GM20431 (cell line): Measurements from ENCODE around the gene GRB10.

Experiments
- in situ Hi-C: fragments of 300-500 bp; cut with MseI, MboI; formaldehyde crosslinking; loops from one replicate; pipeline ENCODE4 v1.15.0; 2020; ENCODE audit warnings: low sequenced_read_pairs; ENCODE audit not compliant: unreplicated experiment

The GRB10 gene

DNA sequence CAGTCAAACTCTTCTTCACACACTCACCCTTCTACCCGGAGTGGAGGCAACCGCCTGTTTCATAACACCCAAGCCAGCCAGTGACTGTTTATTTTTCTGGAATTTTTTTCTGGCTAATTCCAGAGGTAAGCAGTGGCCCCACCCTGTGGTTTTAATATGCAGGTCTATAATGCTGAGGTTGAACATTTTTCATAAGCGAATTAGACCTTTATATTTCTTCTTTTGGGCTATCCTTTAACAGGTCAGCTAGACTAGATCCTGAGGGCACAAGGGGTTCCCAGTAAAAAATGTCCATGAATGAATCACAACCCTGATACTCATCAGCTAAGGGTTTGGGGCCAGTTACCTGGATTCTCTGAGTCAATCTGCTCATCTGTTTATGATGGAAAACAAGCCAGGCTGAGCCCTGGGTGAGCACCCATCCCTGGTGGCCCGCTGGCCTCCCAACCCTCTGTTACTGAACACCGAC lies 76.2 kb downstream of the GRB10 start:
- in situ Hi-C loops, result no loop called here

DNA sequence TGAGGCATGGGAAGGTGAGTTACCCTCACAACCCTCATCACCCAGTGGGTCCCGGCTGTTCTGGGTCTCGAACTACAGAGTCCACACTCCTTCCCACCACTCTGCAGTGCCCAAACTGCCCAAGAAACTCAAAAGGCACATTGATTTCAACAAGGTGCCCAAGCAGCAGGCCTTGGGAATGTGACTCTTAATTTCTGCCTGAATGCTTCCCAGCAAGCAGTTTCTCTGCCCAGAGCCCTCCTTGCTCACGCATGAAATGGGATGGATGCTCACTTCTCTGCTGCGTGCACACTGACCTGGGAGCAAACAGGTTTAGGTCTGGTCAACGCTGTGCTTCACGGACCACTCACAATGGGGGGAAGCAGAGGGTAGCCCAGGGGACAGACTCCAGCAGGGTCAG lies 77.9 kb downstream of the GRB10 start:
- in situ Hi-C loops, result no loop called here

DNA sequence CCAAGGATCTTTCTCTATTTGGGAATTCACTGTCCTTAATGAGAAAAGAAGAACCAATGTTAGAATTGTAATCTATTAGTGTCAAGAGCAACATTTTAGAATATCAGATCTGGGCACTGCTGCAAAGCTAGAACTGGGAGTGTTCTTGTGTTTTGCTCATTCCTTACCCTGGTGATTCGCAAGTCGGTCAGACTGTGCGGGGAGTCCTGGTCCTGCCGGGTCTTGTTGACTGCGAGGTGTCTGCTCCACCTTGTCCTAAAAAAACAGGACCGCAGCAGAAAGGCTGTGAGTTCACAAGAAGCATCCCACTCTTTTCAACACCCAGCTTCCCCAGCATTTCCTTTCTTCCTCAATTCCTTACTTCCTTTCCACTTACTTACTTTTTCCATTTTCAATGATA lies 79.0 kb downstream of the GRB10 start:
- in situ Hi-C loops, result no loop called here

DNA sequence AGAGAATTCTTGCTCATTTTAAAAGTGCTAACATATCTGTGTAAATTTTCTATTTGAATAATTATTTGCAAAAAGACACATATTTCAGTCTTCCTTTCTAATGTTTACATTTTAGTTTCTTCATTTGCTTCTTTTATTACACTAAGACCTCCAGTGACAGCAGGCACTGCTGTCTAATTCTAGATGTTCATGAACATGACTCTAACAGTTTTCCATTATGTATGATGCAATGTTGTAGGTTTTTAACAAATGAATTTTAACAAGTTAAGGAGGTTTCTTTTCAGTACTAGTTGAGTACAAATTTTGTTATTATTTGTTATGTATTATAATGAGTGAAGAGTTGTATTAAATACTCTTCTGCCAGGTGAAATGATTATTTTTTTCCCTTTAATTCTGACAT lies 83.6 kb downstream of the GRB10 start:
- in situ Hi-C loops, result no loop called here

DNA sequence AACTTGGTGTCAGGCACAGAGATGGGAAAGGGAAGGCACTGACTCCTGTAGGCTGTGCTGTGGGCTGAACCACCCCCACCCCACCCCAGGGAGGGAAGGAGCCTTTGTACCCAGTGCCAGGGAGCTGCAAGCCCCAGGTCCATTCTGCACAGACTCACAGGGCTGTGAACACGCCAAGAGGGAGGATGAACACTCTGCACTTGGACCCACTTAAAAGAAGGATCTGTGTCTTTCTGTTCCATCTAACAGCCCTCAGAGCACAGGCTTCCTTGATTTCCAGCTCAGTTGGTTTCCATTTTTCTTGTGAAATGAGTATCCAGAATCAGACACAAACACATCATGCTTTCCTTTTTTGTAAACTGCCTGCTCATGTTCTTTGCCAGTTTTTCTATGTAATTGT lies 84.9 kb downstream of the GRB10 start:
- in situ Hi-C loops, result no loop called here

DNA sequence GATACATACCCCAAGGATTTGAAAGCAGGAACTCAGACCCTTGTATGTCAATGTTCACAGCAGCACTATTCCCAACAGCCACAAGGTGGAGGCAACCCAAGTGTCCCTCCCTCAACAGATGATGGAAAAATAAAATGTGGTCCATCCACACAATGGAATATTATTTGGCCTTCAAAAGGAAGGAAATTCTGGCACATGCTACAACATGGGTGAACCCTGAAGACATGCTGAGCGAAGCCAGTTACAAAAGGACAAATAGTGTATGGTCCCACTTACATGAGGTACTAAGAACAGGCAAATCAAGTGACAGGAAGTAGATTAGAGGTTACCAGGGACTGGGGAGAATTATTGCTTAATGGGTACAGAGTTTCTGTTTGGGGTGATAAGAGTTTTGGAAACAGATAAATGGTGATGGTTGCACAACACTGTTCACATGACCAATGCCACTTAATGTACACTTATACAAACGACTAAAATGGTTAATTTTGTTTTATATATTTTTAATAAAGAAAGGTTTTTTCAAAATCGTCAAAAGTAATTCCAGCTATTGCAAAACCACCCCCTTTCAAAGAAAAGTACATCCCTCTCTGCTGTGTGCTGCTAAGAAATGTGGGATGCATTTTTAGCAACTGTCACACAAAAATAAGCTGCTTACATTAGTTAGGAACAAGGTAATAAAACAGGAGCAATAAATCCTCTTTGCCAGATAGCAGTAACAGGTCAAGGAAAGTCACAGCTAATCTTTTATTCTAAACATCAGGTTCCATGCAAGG lies 85.7 kb downstream of the GRB10 start:
- in situ Hi-C loops, result no loop called here

DNA sequence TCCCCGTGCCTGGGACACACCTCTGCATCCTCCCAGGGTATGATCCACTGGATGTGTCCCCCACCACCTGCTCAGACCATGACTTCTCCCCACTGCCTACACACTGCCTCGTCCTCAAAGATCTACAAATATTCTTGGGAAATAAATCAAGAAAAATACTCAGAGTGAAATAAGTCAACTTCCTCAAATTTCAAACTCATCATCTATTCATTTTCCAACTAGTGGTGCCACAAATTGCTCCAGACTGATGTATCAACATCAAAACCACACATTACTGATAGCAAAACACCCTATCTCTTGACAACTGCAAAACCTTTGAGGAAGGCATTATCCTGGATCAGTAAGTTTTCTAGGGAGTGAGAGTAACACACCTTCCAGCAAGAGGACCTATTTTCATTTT lies 87.7 kb downstream of the GRB10 start:
- in situ Hi-C loops, result no loop called here

GRCh38 chr7:50693455-50694130 lies 89.1 kb downstream of the GRB10 start:
- in situ Hi-C loops, result no loop called here

GRCh38 chr7:50690541-50691011 lies 92.1 kb downstream of the GRB10 start:
- in situ Hi-C loops, result no loop called here

GRCh38 chr7:50688226-50688590 lies 94.5 kb downstream of the GRB10 start:
- in situ Hi-C loops, result loop anchor here (10.0 kb wide), 1 partner anchor 223 kb away; no protein-coding TSS in a partner anchor

- in situ Hi-C loops, result loop anchor here (10.0 kb wide), 1 partner anchor 223 kb away; no protein-coding TSS in a partner anchor
These were observed 95.0 kb downstream of the GRB10 start for GRCh38 chr7:50687575-50688225.

DNA sequence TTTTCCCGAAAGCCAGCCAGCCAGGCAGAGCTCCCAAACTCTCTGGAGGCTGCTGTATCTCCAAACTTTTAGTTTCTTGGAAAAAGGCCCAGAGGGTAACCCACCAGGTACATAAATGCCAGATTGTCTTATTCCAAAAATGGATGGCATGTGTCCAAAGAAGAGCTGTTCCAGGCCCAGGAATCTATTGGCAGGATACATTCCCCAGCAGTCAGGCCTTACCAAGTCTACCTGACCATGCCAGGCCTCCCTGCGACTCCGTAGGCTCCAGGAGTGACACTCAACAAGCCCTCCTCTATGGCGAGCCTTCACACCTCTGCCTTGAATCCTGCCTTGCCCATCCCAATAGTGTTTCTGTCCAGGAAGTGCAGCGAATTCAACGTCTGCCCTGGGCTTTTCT lies 95.6 kb downstream of the GRB10 start:
- in situ Hi-C loops, result loop anchor here (10.0 kb wide), 1 partner anchor 222 kb away; no protein-coding TSS in a partner anchor

GRCh38 chr7:50685135-50686065 lies 97.3 kb downstream of the GRB10 start:
- in situ Hi-C loops, result loop anchor here (10.0 kb wide), 1 partner anchor 221 kb away; no protein-coding TSS in a partner anchor

GRCh38 chr7:50684713-50685075 lies 98.0 kb downstream of the GRB10 start:
- in situ Hi-C loops, result loop anchor here (10.0 kb wide), 1 partner anchor 220 kb away; no protein-coding TSS in a partner anchor

DNA sequence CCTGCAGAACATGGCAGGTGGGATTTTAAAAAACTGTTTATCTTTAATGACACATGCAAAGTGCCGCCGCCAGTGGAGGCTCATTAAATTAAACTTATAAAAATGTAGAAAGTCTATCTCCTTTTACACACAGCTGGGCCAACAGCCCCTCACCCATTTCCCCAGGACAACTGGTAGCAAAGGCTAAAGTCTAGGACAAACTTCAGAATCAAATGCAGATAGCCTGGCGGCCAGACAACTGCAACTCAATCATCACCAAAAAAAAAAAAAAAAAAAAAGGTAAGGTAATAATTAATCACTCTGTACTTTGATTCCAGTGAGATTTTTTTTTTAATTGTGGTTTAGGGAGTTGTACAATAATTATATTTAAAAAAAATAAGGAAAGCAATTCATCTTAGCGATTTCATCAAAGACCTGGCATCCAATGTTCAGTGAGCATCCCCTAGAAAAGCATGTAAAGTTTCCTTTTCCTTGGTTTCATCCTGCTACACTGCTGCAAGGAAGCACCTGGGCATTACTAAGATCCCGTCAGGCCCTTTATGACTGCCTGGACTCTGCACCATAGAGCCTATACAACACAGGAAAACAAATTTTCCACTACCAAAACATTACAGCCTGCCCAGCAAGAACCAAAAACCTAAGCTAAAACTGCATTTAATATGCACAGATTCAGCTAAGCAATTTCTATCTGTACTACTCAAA lies 98.5 kb downstream of the GRB10 start:
- in situ Hi-C loops, result loop anchor here (10.0 kb wide), 1 partner anchor 219 kb away; no protein-coding TSS in a partner anchor

GRCh38 chr7:50682573-50682972 lies 100.1 kb downstream of the GRB10 start:
- in situ Hi-C loops, result loop anchor here (10.0 kb wide), 1 partner anchor 218 kb away; no protein-coding TSS in a partner anchor

DNA sequence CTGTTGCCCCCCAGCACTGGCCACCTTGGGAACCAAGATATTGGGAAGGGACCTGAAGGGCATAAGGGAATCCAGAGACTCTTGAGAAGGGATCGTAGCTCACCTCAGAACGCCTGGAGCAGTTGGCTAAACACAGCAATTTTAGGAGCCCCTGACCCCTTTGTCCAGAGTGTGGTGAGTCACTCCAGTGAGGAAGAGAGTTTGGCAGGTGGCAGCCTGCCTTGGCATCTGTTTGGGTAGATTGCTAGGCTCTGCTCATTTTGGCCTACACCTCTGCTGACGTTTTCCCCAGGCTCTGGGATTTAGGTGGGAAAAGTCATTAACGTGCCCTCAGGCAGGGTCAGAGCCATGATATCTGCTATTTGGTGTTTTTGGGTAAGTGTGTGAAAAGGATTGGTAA lies 100.6 kb downstream of the GRB10 start:
- in situ Hi-C loops, result loop anchor here (10.0 kb wide), 1 partner anchor 217 kb away; no protein-coding TSS in a partner anchor

GRCh38 chr7:50681432-50682045 lies 101.2 kb downstream of the GRB10 start:
- in situ Hi-C loops, result loop anchor here (10.0 kb wide), 1 partner anchor 217 kb away; no protein-coding TSS in a partner anchor
